22Rv1 (cell line): ENCODE results near the gene OR2AT4.

ENCODE experiments used
- H3K27ac ChIP-seq: fragments of 450-650 bp; 2 replicates; pipeline ENCODE4 v1.5.1; 2017
- CTCF ChIP-seq: fragments of 450-650 bp; IDR thresholded peaks from 2 replicates; pipeline ENCODE4 v1.5.1; 2017; ENCODE audit warnings: mild to moderate bottlenecking
- ZFX ChIP-seq: fragments of 450-650 bp; IDR thresholded peaks from 2 replicates; pipeline ENCODE4 v1.6.1; 2017; ENCODE audit warnings: antibody characterized with exemption, borderline replicate concordance

OR2AT4 gene

GRCh38 chr11:75068559-75068958, 28.1 kb downstream of the OR2AT4 start:
- no peak overlapping the region for H3K27ac ChIP-seq
- no peak for TF ChIP-seq CTCF
- no peak for TF ChIP-seq ZFX

GRCh38 chr11:75066061-75066460, 30.6 kb downstream of the OR2AT4 start:
- no peak for TF ChIP-seq CTCF
- no peak for TF ChIP-seq ZFX
- no peak overlapping the region for H3K27ac ChIP-seq

GRCh38 chr11:75063741-75064314, 32.8 kb downstream of the OR2AT4 start:
- no peak overlapping the region for H3K27ac ChIP-seq
- no peak for TF ChIP-seq ZFX
- TF ChIP-seq CTCF: no peak

- TF ChIP-seq ZFX (no peak), CTCF (no peak)
- no peak overlapping the region for H3K27ac ChIP-seq
Observed at GRCh38 chr11:75059299-75059698, 37.4 kb downstream of the OR2AT4 start.

GRCh38 chr11:75056814-75057213, 39.9 kb downstream of the OR2AT4 start:
- TF ChIP-seq ZFX (no peak), CTCF (no peak)
- no peak overlapping the region for H3K27ac ChIP-seq

- no peak for TF ChIP-seq CTCF
- TF ChIP-seq ZFX: no peak
- no peak overlapping the region for H3K27ac ChIP-seq
Observed at GRCh38 chr11:75055511-75055910, 41.2 kb downstream of the OR2AT4 start.

- TF ChIP-seq CTCF (no peak), ZFX (no peak)
- H3K27ac ChIP-seq: no peak overlapping the region
Observed at GRCh38 chr11:75052457-75052856, 44.2 kb downstream of the OR2AT4 start.
